Prostate gland (tissue), 2 donors: ENCODE measurements around the gene DOCK6. TPM values are rescaled to one million over a fixed set of nuclear protein-coding genes. Genes with fewer than 3 reads are reported as not detected.
A peak's percentile ranks its signal among the peaks of the same experiment; 100 is the strongest.

Experiments
- DNase-seq: peaks from one replicate; pipeline ENCODE4 v3.0.0-alpha.2; 2019; ENCODE audit warnings: low spot score
- H3K27ac ChIP-seq, 2 donors: fragments of 200-600 bp; sonication (generic); 2 replicates each; pipeline ENCODE4 v1.5.1; 2017 to 2019
- H3K27me3 ChIP-seq: fragments of 200-600 bp; sonication (generic); replicated peaks from 2 replicates; pipeline ENCODE4 v1.5.1; 2019; ENCODE audit not compliant: insufficient read depth
- H3K36me3 ChIP-seq, 2 donors: fragments of 200-600 bp; sonication (generic); 1 replicate in 1 of 2; 2 replicates in 1 of 2; pipeline versions ENCODE4 v1.5.1 to v1.8.1; 2017 to 2019
- H3K4me1 ChIP-seq: fragments of 200-600 bp; sonication (generic); replicated peaks from 2 replicates; pipeline ENCODE4 v1.5.1; 2019
- H3K4me3 ChIP-seq, 2 donors: fragments of 200-600 bp; sonication (generic); 2 replicates each; pipeline ENCODE4 v1.5.1; 2017 to 2019
- H3K9me3 ChIP-seq: fragments of 200-600 bp; sonication (generic); 2 replicates; pipeline ENCODE4 v1.5.1; 2017
- POLR2A ChIP-seq: fragments of 450-650 bp; IDR thresholded peaks from one replicate; pipeline ENCODE4 v1.6.1; 2016; ENCODE audit warnings: antibody characterized with exemption, mild to moderate bottlenecking
- POLR2AphosphoS5 ChIP-seq: sonication (generic); formaldehyde crosslinking; IDR thresholded peaks from one replicate; pipeline ENCODE4 v1.6.1; 2017; ENCODE audit warnings: antibody characterized with exemption
- WGBS: methylation state at CpG from one replicate; pipeline ENCODE4 v1.1.5; 2018; 5-methylcytosine and 5-hydroxymethylcytosine counted together
- intact Hi-C: fragments of 100-400 bp; cut with DNase I; formaldehyde crosslinking; loops from one replicate; pipeline ENCODE4 v1.14.2; 2022
- total RNA-seq, 2 donors: library from RNA; depleted of rRNA; stranded (reverse); fragments of >200 nt; gene quantifications; one replicate each; pipeline ENCODE4 v1.1.0, GENCODE V29; 2016
- TF ChIP-seq, protein P1 (sequence below), 4 experiments: fragments of 200-600 bp in 2 of 4; fragments of 450-650 bp in 2 of 4; sonication (generic) in 2 of 4; IDR thresholded peaks; 1 replicate in 3 of 4; 2 replicates in 1 of 4; pipeline ENCODE4 v1.5.1; 2016 to 2019; ENCODE audit warnings: antibody characterized with exemption in 4 of 4, mild to moderate bottlenecking in 2 of 4, moderate library complexity in 2 of 4

DOCK6 gene
- total RNA-seq, 2 donors from 2014 or later: 21.6 to 38.7 TPM

- no peaks in the 10 kb centered on the region for H3K9me3 ChIP-seq
- no peaks in the 10 kb centered on the region for H3K27me3 ChIP-seq
- intact Hi-C loops: no loop called here
- no peaks in the 10 kb centered on the region for H3K4me1 ChIP-seq
- H3K36me3 ChIP-seq: peaks cover 4 to 5% of the 10 kb centered on the region in 2 donors
- WGBS: 81% methylated on average over 31 of the region's 31 CpGs
- no peak overlapping the region for H3K27ac ChIP-seq
- H3K4me3 ChIP-seq: no peak overlapping the region
- TF ChIP-seq, protein P1, sequence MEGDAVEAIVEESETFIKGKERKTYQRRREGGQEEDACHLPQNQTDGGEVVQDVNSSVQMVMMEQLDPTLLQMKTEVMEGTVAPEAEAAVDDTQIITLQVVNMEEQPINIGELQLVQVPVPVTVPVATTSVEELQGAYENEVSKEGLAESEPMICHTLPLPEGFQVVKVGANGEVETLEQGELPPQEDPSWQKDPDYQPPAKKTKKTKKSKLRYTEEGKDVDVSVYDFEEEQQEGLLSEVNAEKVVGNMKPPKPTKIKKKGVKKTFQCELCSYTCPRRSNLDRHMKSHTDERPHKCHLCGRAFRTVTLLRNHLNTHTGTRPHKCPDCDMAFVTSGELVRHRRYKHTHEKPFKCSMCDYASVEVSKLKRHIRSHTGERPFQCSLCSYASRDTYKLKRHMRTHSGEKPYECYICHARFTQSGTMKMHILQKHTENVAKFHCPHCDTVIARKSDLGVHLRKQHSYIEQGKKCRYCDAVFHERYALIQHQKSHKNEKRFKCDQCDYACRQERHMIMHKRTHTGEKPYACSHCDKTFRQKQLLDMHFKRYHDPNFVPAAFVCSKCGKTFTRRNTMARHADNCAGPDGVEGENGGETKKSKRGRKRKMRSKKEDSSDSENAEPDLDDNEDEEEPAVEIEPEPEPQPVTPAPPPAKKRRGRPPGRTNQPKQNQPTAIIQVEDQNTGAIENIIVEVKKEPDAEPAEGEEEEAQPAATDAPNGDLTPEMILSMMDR (IDR thresholded peaks at IDR 0.05): no peak
- no peak for TF ChIP-seq POLR2A
- TF ChIP-seq POLR2AphosphoS5: no peak
- no peak for DNase-seq
Observed at GRCh38 chr19:11169896-11170678, 92.2 kb downstream of the DOCK6 start.

DNA sequence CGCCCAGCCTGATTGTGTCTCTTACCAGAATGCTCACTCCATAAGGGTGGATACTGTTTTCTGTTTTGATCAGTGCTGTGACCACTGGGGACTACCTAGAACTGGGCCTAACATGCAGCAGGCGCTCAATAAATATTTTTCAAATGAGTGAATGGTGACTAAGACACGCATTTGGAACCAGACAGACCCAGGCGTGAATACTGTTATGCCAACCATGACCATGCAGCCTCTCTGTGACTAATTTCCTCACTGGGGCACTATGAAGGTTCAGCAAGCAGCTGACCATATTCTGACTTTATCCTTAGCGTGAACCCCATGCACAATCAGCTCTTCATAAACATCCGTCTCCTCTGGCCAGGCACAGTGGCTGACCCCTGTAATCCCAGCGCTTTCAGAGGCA lies 93.8 kb downstream of the DOCK6 start:
- H3K4me3 ChIP-seq: no peak overlapping the region
- DNase-seq: no peak
- TF ChIP-seq, protein P1 (IDR thresholded peaks at IDR 0.05): no peak
- TF ChIP-seq POLR2AphosphoS5 (no peak), POLR2A (no peak)
- no peaks in the 10 kb centered on the region for H3K4me1 ChIP-seq
- intact Hi-C loops: no loop called here
- H3K9me3 ChIP-seq: no peaks in the 10 kb centered on the region
- no peaks in the 10 kb centered on the region for H3K27me3 ChIP-seq
- WGBS: 90% methylated on average over 7 of the region's 7 CpGs
- peaks cover 4 to 5% of the 10 kb centered on the region in 2 donors for H3K36me3 ChIP-seq
- no peak overlapping the region for H3K27ac ChIP-seq

GRCh38 chr19:11166281-11167142 lies 95.8 kb downstream of the DOCK6 start:
- Histone ChIP-seq H3K4me1 (no peaks in the 10 kb centered on the region), H3K9me3 (no peaks in the 10 kb centered on the region), H3K27me3 (no peaks in the 10 kb centered on the region), H3K36me3 (peaks cover 4 to 5% of the 10 kb centered on the region in 2 donors), H3K4me3 (no peak overlapping the region), H3K27ac (peak overlapping the region; percentile 72 to 78)
- intact Hi-C loops: no loop called here
- TF ChIP-seq POLR2A (no peak), POLR2AphosphoS5 (no peak)
- TF ChIP-seq, protein P1 (IDR thresholded peaks at IDR 0.05): no peak
- WGBS: 41% methylated on average over 26 of the region's 26 CpGs
- DNase-seq: no peak

GRCh38 chr19:11165486-11166030 lies 96.8 kb downstream of the DOCK6 start:
- Histone ChIP-seq H3K4me3 (no peak overlapping the region), H3K9me3 (no peaks in the 10 kb centered on the region), H3K36me3 (peaks cover 4 to 5% of the 10 kb centered on the region in 2 donors), H3K4me1 (no peaks in the 10 kb centered on the region), H3K27ac (peak overlapping the region; percentile 72 to 78), H3K27me3 (no peaks in the 10 kb centered on the region)
- TF ChIP-seq, protein P1 (IDR thresholded peaks at IDR 0.05): no peak
- TF ChIP-seq POLR2AphosphoS5 (no peak), POLR2A (no peak)
- 74% methylated on average over 13 of the region's 13 CpGs for WGBS
- no peak for DNase-seq
- intact Hi-C loops: loop anchor here (2.0 kb wide), 1 partner anchor 23 kb away; no protein-coding TSS in a partner anchor
